HCT116 (cell line): ENCODE data around the gene PIERCE2. TPM values are rescaled to one million over a fixed set of nuclear protein-coding genes. Genes with fewer than 3 reads are reported as not detected.
"Not testable (repeated sequence)": the region's sequence is repeated elsewhere in the genome, so short reads cannot be mapped to it uniquely, and the experiment has no call there.

ENCODE experiments used
- ATAC-seq: fragments of 200-7000 bp; cut with Tn5 transposase; 2 replicates; pipeline ENCODE4 v1.9.1; 2020; ENCODE audit warnings: mild to moderate bottlenecking, moderate library complexity
- BruUV-seq: library from RNA; stranded (reverse); fragments of 400-500 nt; replicated peaks from 2 replicates; lab custom pipeline; 2021; lab: Mats Ljungman, UMichigan
- CTCF ChIA-PET: fragments of 300-600 bp; sonication (Branson Sonifier 250); formaldehyde crosslinking; loops from one replicate; lab custom pipeline; 2021; ENCODE audit warnings: antibody characterized with exemption; lab: Charles Lee
- POLR2A ChIA-PET: fragments of 300-600, 350-600 bp; sonication (Branson Sonifier 250); formaldehyde crosslinking; loops from one replicate; lab custom pipeline; 2021; ENCODE audit warnings: antibody characterized with exemption; lab: Charles Lee
- RAD21 ChIA-PET, 2 experiments: fragments of 300-600 bp; sonication (Branson Sonifier 250); formaldehyde crosslinking; loops; one replicate each; lab custom pipeline; 2023; ENCODE audit warnings: low total read pairs in 2 of 2; ENCODE audit not compliant: uncharacterized antibody in 2 of 2, unreplicated experiment in 2 of 2, low non-redundant PET in 1 of 2; lab: Charles Lee
- DNase-seq: peaks from one replicate; pipeline ENCODE4 v3.0.0-alpha.2; 2010; ENCODE audit warnings: low read depth, low spot score
- H2AFZ ChIP-seq: fragments of 200-600 bp; shearing (Covaris generic), sonication (generic); 2 replicates; pipeline ENCODE4 v1.6.1; 2017; ENCODE audit warnings: low read depth, mixed run types, mixed read lengths, antibody characterized with exemption, low read length; ENCODE audit not compliant: poor library complexity, severe bottlenecking
- H3K27ac ChIP-seq: 2 replicates; pipeline ENCODE4 v1.5.1; 2012; ENCODE audit warnings: low read depth, low read length
- H3K27me3 ChIP-seq: fragments of 200-600 bp; sonication (generic); 2 replicates; pipeline ENCODE4 v1.6.1; 2016; ENCODE audit warnings: mixed run types, low read length, mixed read lengths; ENCODE audit not compliant: insufficient read depth
- H3K36me3 ChIP-seq, 2 experiments: fragments of 200-500 bp in 1 of 2; fragments of 200-600 bp in 1 of 2; sonication (Bioruptor generic) in 1 of 2; sonication (generic) in 1 of 2; 2 replicates each; pipeline versions ENCODE4 v1.5.1 to v1.6.1; 2014 to 2016; ENCODE audit warnings: low read length in 2 of 2, inconsistent platforms in 1 of 2, mixed read lengths in 1 of 2, mixed run types in 1 of 2; ENCODE audit not compliant: insufficient read depth in 2 of 2, control insufficient read depth in 1 of 2
- H3K4me1 ChIP-seq, 2 experiments: fragments of 200-600 bp in 1 of 2; sonication (generic) in 1 of 2; 2 replicates each; pipeline versions ENCODE4 v1.5.1 to v1.6.1; 2012 to 2017; ENCODE audit warnings: low read length in 2 of 2, inconsistent platforms in 1 of 2, mild to moderate bottlenecking in 1 of 2, mixed read lengths in 1 of 2, mixed run types in 1 of 2, moderate library complexity in 1 of 2; ENCODE audit not compliant: insufficient read depth in 2 of 2, control insufficient read depth in 1 of 2
- H3K4me2 ChIP-seq: fragments of 200-600 bp; sonication (generic); 2 replicates; pipeline ENCODE4 v1.6.1; 2017; ENCODE audit warnings: mixed run types, low read length, mixed read lengths
- H3K4me3 ChIP-seq, 2 experiments: fragments of 200-600 bp in 1 of 2; sonication (generic) in 1 of 2; replicated peaks in 1 of 2; 2 replicates each; pipeline ENCODE4 v1.5.1; 2011 to 2016; ENCODE audit warnings: low read length in 2 of 2, control low read depth in 1 of 2, low read depth in 1 of 2, mild to moderate bottlenecking in 1 of 2, mixed read lengths in 1 of 2, mixed run types in 1 of 2
- H3K79me2 ChIP-seq: fragments of 200-600 bp; sonication (generic); 2 replicates; pipeline ENCODE4 v1.6.1; 2017; ENCODE audit warnings: mild to moderate bottlenecking, mixed run types, low read length, moderate library complexity, mixed read lengths; ENCODE audit not compliant: insufficient read depth
- H3K9ac ChIP-seq: fragments of 200-600 bp; sonication (generic); 2 replicates; pipeline ENCODE4 v1.6.1; 2016; ENCODE audit warnings: low read length, mixed read lengths
- H3K9me2 ChIP-seq: fragments of 200-600 bp; sonication (generic), shearing (Covaris generic); 2 replicates; pipeline ENCODE4 v1.6.1; 2017; ENCODE audit warnings: mixed run types, mild to moderate bottlenecking, moderate library complexity; ENCODE audit not compliant: insufficient read depth
- H3K9me3 ChIP-seq, 2 experiments: fragments of 200-500 bp in 1 of 2; fragments of 200-600 bp in 1 of 2; sonication (Bioruptor generic) in 1 of 2; sonication (generic) in 1 of 2; 2 replicates each; pipeline ENCODE4 v1.6.1; 2014 to 2017; ENCODE audit warnings: low read length in 2 of 2, mixed read lengths in 2 of 2, inconsistent platforms in 1 of 2, low read depth in 1 of 2, mild to moderate bottlenecking in 1 of 2, mixed run types in 1 of 2, moderate library complexity in 1 of 2; ENCODE audit not compliant: control insufficient read depth in 1 of 2, insufficient read depth in 1 of 2
- H4K20me1 ChIP-seq: fragments of 200-600 bp; sonication (generic), shearing (Covaris generic); 2 replicates; pipeline ENCODE4 v1.6.1; 2017; ENCODE audit warnings: mixed run types, mild to moderate bottlenecking, moderate library complexity; ENCODE audit not compliant: insufficient read depth
- CBX3 ChIP-seq: IDR thresholded peaks from 2 replicates; pipeline ENCODE4 v1.6.1; 2012; ENCODE audit warnings: low read depth
- EZH2 ChIP-seq: fragments of 200-600 bp; sonication (generic); IDR thresholded peaks from 2 replicates; pipeline ENCODE4 v1.6.1; 2017; ENCODE audit warnings: antibody characterized with exemption, mixed run types
- EZH2phosphoT487 ChIP-seq: fragments of 200-600 bp; IDR thresholded peaks from 2 replicates; pipeline ENCODE4 v1.6.1; 2018; ENCODE audit warnings: antibody characterized with exemption, borderline replicate concordance
- JUND ChIP-seq: IDR thresholded peaks from 2 replicates; pipeline ENCODE4 v1.6.1; 2012
- MAX ChIP-seq: IDR thresholded peaks from 2 replicates; pipeline ENCODE4 v1.6.1; 2012
- POLR2AphosphoS5 ChIP-seq: IDR thresholded peaks from 2 replicates; pipeline ENCODE4 v1.6.1; 2011; ENCODE audit warnings: mild to moderate bottlenecking, low read depth, low read length, moderate library complexity
- REST ChIP-seq: IDR thresholded peaks from 2 replicates; pipeline ENCODE4 v1.6.1; 2012; ENCODE audit warnings: low read depth
- SIN3A ChIP-seq: IDR thresholded peaks from 2 replicates; pipeline ENCODE4 v1.6.1; 2012; ENCODE audit warnings: low read depth
- YY1 ChIP-seq: IDR thresholded peaks from 2 replicates; pipeline ENCODE4 v1.6.1; 2011; ENCODE audit warnings: low read length, low read depth, moderate library complexity, mild to moderate bottlenecking; ENCODE audit not compliant: insufficient replicate concordance; ENCODE audit errors: extremely low read depth
- ZFX ChIP-seq: fragments of 450-650 bp; IDR thresholded peaks from 2 replicates; pipeline ENCODE4 v1.6.1; 2017
- ZNF274 ChIP-seq: fragments of 200-500 bp; sonication (Bioruptor generic); IDR thresholded peaks from 2 replicates; pipeline ENCODE4 v1.6.1; 2014; ENCODE audit warnings: mild to moderate bottlenecking, low read depth, low read length, inconsistent platforms
- intact Hi-C: fragments of 100-400 bp; cut with micrococcal nuclease; formaldehyde crosslinking; loops from 2 replicates; pipeline ENCODE4 v1.10.0; 2022
- total RNA-seq: library from RNA; stranded (reverse); gene quantifications from one replicate; pipeline ENCODE4 v1.2.1, GENCODE V29; 2021; ENCODE audit not compliant: unreplicated experiment

Gene PIERCE2
- total RNA-seq, 1 experiment from 2014 or later: 2.0 TPM

GRCh38 chr15:55398243-55398642, 10.1 kb upstream of the PIERCE2 start (continued):
- TF ChIP-seq ZFX: no peak
- TF ChIP-seq JUND: no peak
- no peak for TF ChIP-seq CBX3
- no peak for TF ChIP-seq REST
- TF ChIP-seq, all 23 proteins: peak for 0

- BruUV-seq, H3K79me2 ChIP-seq, H3K9me2 ChIP-seq, CTCF ChIA-PET, intact Hi-C loops, H3K27me3 ChIP-seq, H4K20me1 ChIP-seq, H3K4me1 ChIP-seq, POLR2A ChIA-PET, ATAC-seq, H3K36me3 ChIP-seq, H3K27ac ChIP-seq, RAD21 ChIA-PET, H2AFZ ChIP-seq, DNase-seq, H3K4me2 ChIP-seq, H3K9me3 ChIP-seq, H3K9ac ChIP-seq, H3K4me3 ChIP-seq: not testable (repeated sequence)
Observed at GRCh38 chr15:55400050-55400449, 8.2 kb upstream of the PIERCE2 start.

GRCh38 chr15:55401786-55402246, 6.5 kb upstream of the PIERCE2 start:
- BruUV-seq: no TSS peak
- H3K4me1 ChIP-seq: no peaks in the 10 kb centered on the region
- intact Hi-C loops: no loop called here
- no peak overlapping the region for H2AFZ ChIP-seq
- no peaks in the 10 kb centered on the region for H3K9me3 ChIP-seq
- no peaks in the 10 kb centered on the region for H4K20me1 ChIP-seq
- no peak overlapping the region for H3K4me2 ChIP-seq
- H3K79me2 ChIP-seq: no peaks in the 10 kb centered on the region
- H3K27ac ChIP-seq: no peak overlapping the region
- ATAC-seq (no peak), DNase-seq (no peak)
- POLR2A ChIA-PET: interaction anchor here (1.6 kb wide), 1 partner anchor 83 kb away, joined by 5 read pairs; the partner anchor contains the start of genes PIGB and PIGBOS1
- RAD21 ChIA-PET: no interaction called here
- no peaks in the 10 kb centered on the region for H3K9me2 ChIP-seq
- no peak overlapping the region for H3K9ac ChIP-seq
- H3K4me3 ChIP-seq: no peak overlapping the region
- H3K27me3 ChIP-seq: no peaks in the 10 kb centered on the region
- CTCF ChIA-PET: no interaction called here
- no peaks in the 10 kb centered on the region for H3K36me3 ChIP-seq
- no peak for TF ChIP-seq YY1
- TF ChIP-seq MAX: no peak
- TF ChIP-seq REST: no peak
- no peak for TF ChIP-seq SIN3A
- TF ChIP-seq ZNF274: no peak
- no peak for TF ChIP-seq EZH2
- no peak for TF ChIP-seq POLR2AphosphoS5
- TF ChIP-seq EZH2phosphoT487: no peak
